K562 (cell line): ENCODE measurements around the gene ZNF92. TPM values are rescaled to one million over a fixed set of nuclear protein-coding genes. Genes with fewer than 3 reads are reported as not detected.

ENCODE experiments used
- CBX1 ChIP-seq: sonication (generic); IDR thresholded peaks from 2 replicates; pipeline ENCODE4 v1.6.1; 2016; ENCODE audit warnings: antibody characterized with exemption, low read depth, mild to moderate bottlenecking
- CGGBP1 ChIP-seq: fragments of 250-450 bp; sonication (Bioruptor Pico); IDR thresholded peaks from 2 replicates; pipeline ENCODE4 v1.9.0; 2021; ENCODE audit warnings: mild to moderate bottlenecking
- EWSR1 ChIP-seq: fragments of 450-650 bp; IDR thresholded peaks from 2 replicates; pipeline ENCODE4 v1.6.1; 2018; ENCODE audit warnings: borderline replicate concordance, mild to moderate bottlenecking, low read depth, moderate library complexity; ENCODE audit not compliant: partially characterized antibody
- KDM1A ChIP-seq, 2 experiments: fragments of 450-650 bp; IDR thresholded peaks; 2 replicates each; pipeline ENCODE4 v1.6.1; 2016; ENCODE audit warnings: mild to moderate bottlenecking in 2 of 2
- NCOA4 ChIP-seq: fragments of 450-650 bp; IDR thresholded peaks from 2 replicates; pipeline ENCODE4 v1.6.1; 2018; ENCODE audit warnings: mild to moderate bottlenecking; ENCODE audit not compliant: partially characterized antibody
- RBM17 ChIP-seq: fragments of 200-400 bp; formaldehyde crosslinking; IDR thresholded peaks from 2 replicates; pipeline ENCODE4 v1.6.1; 2017; ENCODE audit warnings: low read depth, mild to moderate bottlenecking, low read length, borderline replicate concordance
- RFX5 ChIP-seq: IDR thresholded peaks from 2 replicates; pipeline ENCODE4 v1.6.1; 2011; ENCODE audit warnings: low read depth, mild to moderate bottlenecking, improper control_type of control experiment, low read length
- SPI1 ChIP-seq: IDR thresholded peaks from 2 replicates; pipeline ENCODE4 v1.6.1; 2011; ENCODE audit warnings: low read depth, low read length, control low read depth, borderline replicate concordance
- ZBTB33 ChIP-seq: sonication (generic); formaldehyde crosslinking; IDR thresholded peaks from 2 replicates; pipeline ENCODE4 v1.8.1; 2023; ENCODE audit warnings: mild to moderate bottlenecking, missing genetic modification reagents
- ZBTB40 ChIP-seq, 2 experiments: fragments of 450-650 bp in 1 of 2; sonication (generic) in 1 of 2; formaldehyde crosslinking in 1 of 2; IDR thresholded peaks; 2 replicates each; pipeline versions ENCODE4 v1.7.1 to v1.9.0; 2016 to 2022; ENCODE audit warnings: inconsistent platforms in 1 of 2, mild to moderate bottlenecking in 1 of 2, missing genetic modification reagents in 1 of 2
- ZFP36 ChIP-seq: fragments of 150-350 bp; IDR thresholded peaks from 2 replicates; pipeline ENCODE4 v1.6.1; 2018; ENCODE audit warnings: low read length, low read depth; ENCODE audit not compliant: partially characterized antibody
- ZNF133 ChIP-seq: fragments of 250-450 bp; sonication (Bioruptor Pico); IDR thresholded peaks from 2 replicates; pipeline ENCODE4 v1.4.0; 2020; ENCODE audit warnings: mild to moderate bottlenecking
- polyA plus RNA-seq, 8 experiments: library from polyadenylated mRNA; depleted of rRNA in 4 of 8; stranded (reverse) in 5 of 8; unstranded in 3 of 8; fragments of >200 nt; fragmentation: Nextera tagmentation in 2 of 8; fragmentation: Illumina TruSeq in 1 of 8; extraction: Ambion mirVana in 2 of 8; extraction: Trizol in 1 of 8; gene quantifications; 2 replicates each; pipeline versions ENCODE4 v1.2.1 to v1.2.3, GENCODE V29; 2011 to 2014; ENCODE audit warnings: inconsistent platforms in 1 of 8, missing spikeins in 1 of 8
- total RNA-seq, 7 experiments: library from RNA; depleted of rRNA in 6 of 7; stranded (reverse); fragments of >200 nt in 6 of 7; fragmentation: Illumina TruSeq in 2 of 7; extraction: Trizol in 2 of 7; gene quantifications; 2 replicates each; pipeline versions ENCODE4 v1.2.1 to v1.2.3, GENCODE V29; 2011 to 2021; ENCODE audit warnings: low replicate concordance in 1 of 7
- TF ChIP-seq, protein P1 (sequence below): sonication (generic); IDR thresholded peaks from 2 replicates; pipeline ENCODE4 v1.6.1; 2016

ZNF92 gene
- total and polyA plus RNA-seq, 9 of the 15 experiments (the other 6 are each of a cell fraction or from before 2014, with no cell fraction given): 8.9 to 29.4 (median 12.5) TPM

DNA sequence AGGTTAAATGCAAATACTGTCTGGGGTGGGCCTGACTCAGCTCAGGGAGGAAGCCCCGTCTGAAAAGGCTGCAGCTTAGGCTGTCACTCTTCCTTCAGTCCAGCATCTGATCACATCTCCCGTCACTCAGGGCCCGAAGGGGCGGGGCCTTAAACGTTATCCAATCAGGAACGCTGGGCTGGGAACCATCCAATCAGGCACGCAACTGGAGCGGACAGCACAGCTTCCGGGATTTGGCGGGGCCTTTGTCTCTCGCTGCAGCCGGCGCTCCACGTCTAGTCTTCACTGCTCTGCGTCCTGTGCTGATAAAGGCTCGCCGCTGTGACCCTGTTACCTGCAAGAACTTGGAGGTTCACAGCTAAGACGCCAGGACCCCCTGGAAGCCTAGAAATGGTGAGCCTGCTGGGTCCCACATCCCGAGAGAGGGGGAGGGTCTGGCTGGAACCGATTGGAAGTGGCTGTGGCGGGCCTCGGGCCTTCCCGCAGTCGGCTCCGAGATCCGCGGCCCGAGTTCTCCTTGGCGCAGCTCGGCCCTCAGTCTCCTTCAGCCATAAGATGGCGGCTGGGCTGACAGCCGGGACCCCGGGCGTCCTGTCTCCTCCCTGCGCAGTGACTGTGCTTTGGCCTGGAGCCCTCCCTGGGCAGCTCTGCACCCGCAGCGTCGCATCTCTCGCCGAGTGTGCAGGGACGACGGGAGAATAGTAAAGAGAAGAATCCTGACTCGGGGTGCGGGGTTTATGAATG, at the start of gene ZNF92 (continued):
- TF ChIP-seq ZBTB33 (CRISPR knock-in tag) (no peak), ZNF133 (CRISPR knock-in tag) (no peak), CBX1 (peak; percentile 91), RBM17 (no peak), CGGBP1 (CRISPR knock-in tag) (no peak), EWSR1 (no peak), SPI1 (peak; percentile 52; the same call in 1 of the 2 replicates), ZBTB40 (IDR thresholded peaks at IDR 0.05) (peak; percentile 20), ZBTB40 (CRISPR knock-in tag; IDR thresholded peaks at IDR 0.05) (no peak), NCOA4 (no peak), RFX5 (no peak), KDM1A (IDR thresholded peaks at IDR 0.05) (no peak), ZFP36 (no peak)
- TF ChIP-seq, protein P1, sequence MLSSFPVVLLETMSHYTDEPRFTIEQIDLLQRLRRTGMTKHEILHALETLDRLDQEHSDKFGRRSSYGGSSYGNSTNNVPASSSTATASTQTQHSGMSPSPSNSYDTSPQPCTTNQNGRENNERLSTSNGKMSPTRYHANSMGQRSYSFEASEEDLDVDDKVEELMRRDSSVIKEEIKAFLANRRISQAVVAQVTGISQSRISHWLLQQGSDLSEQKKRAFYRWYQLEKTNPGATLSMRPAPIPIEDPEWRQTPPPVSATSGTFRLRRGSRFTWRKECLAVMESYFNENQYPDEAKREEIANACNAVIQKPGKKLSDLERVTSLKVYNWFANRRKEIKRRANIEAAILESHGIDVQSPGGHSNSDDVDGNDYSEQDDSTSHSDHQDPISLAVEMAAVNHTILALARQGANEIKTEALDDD: no peak
